Natural killer cell (primary cell): ENCODE data around the gene LYPD1. TPM values are rescaled to one million over a fixed set of nuclear protein-coding genes. Genes with fewer than 3 reads are reported as not detected.

ENCODE experiments used
- ATAC-seq, 3 donors: fragments of 150-1000 bp in 2 of 3; fragments of 200-7000 bp in 1 of 3; cut with Tn5 transposase; 1 replicate in 1 of 3; 2 replicates in 2 of 3; pipeline ENCODE4 v1.10.0; 2021; ENCODE audit warnings: mild to moderate bottlenecking in 2 of 3, moderate library complexity in 2 of 3
- DNase-seq, 2 donors: peaks; one replicate each; pipeline versions ENCODE4 v3.0.0 to v3.0.0-alpha.2; 2013 to 2021; ENCODE audit warnings: mixed read lengths in 1 of 2
- H3K27ac ChIP-seq: one replicate; pipeline ENCODE4 v1.5.1; 2013; ENCODE audit warnings: mild to moderate bottlenecking, low read length
- H3K27me3 ChIP-seq: one replicate; pipeline ENCODE4 v1.6.1; 2013; ENCODE audit warnings: low read length; ENCODE audit not compliant: control insufficient read depth, insufficient read depth
- H3K36me3 ChIP-seq: one replicate; pipeline ENCODE4 v1.6.1; 2013; ENCODE audit warnings: low read length; ENCODE audit not compliant: control insufficient read depth, insufficient read depth
- H3K4me1 ChIP-seq: one replicate; pipeline ENCODE4 v1.6.1; 2013; ENCODE audit warnings: low read length; ENCODE audit not compliant: control insufficient read depth, insufficient read depth
- H3K4me3 ChIP-seq: one replicate; pipeline ENCODE4 v1.5.1; 2013; ENCODE audit warnings: low read length
- H3K9me3 ChIP-seq: one replicate; pipeline ENCODE4 v1.6.1; 2013; ENCODE audit warnings: low read length; ENCODE audit not compliant: control insufficient read depth, insufficient read depth
- H3K27ac Mint-ChIP-seq, 2 donors: one replicate each; pipeline ENCODE4 v1.8.0; 2022; ENCODE audit warnings: mild to moderate bottlenecking in 2 of 2, mixed read lengths in 2 of 2, moderate library complexity in 1 of 2
- H3K27me3 Mint-ChIP-seq, 2 donors: one replicate each; pipeline ENCODE4 v1.8.0; 2022; ENCODE audit warnings: low read depth in 2 of 2, mixed read lengths in 2 of 2
- H3K36me3 Mint-ChIP-seq: one replicate; pipeline ENCODE4 v1.8.0; 2022; ENCODE audit warnings: mixed read lengths
- H3K4me1 Mint-ChIP-seq, 2 donors: one replicate each; pipeline ENCODE4 v1.8.0; 2022; ENCODE audit warnings: mixed read lengths in 2 of 2
- H3K4me3 Mint-ChIP-seq: one replicate; pipeline ENCODE4 v1.8.0; 2022; ENCODE audit warnings: mild to moderate bottlenecking, moderate library complexity, mixed read lengths
- H3K9me3 Mint-ChIP-seq, 2 donors: one replicate each; pipeline ENCODE4 v1.8.0; 2022; ENCODE audit warnings: mixed read lengths in 2 of 2
- CTCF ChIP-seq: fragments of 200-600 bp; IDR thresholded peaks from one replicate; pipeline ENCODE4 v1.8.0; 2022; ENCODE audit warnings: antibody characterized with exemption
- WGBS: methylation state at CpG from one replicate; pipeline ENCODE4 v1.1.7; 2013; ENCODE audit warnings: missing lambda C conversion rate; ENCODE audit not compliant: insufficient coverage; 5-methylcytosine and 5-hydroxymethylcytosine counted together
- intact Hi-C: fragments of 100-400 bp; cut with micrococcal nuclease; formaldehyde crosslinking; loops from one replicate; pipeline ENCODE4 v1.14.2; 2022
- total RNA-seq, 4 donors: library from RNA; stranded (reverse); fragments of 120-200 nt in 1 of 4; gene quantifications; one replicate each; pipeline versions ENCODE4 v1.2.3 to v1.2.4, GENCODE V29; 2013 to 2022

LYPD1 gene
- total RNA-seq, 3 donors from 2014 or later (not counting 1 experiment from before 2014, with no cell fraction given), result not detected

GRCh38 chr2:132645722-132646539 is 24.1 kb downstream of the LYPD1 start:
- no peaks in the 10 kb centered on the region for H3K27me3 ChIP-seq
- ATAC-seq (no peak), DNase-seq (no peak)
- no peaks in the 10 kb centered on the region for H3K36me3 ChIP-seq
- no peak for TF ChIP-seq CTCF
- Mint-ChIP-seq H3K9me3 (peaks cover 0 to 2% of the 10 kb centered on the region in 2 donors), H3K4me3 (no peak overlapping the region), H3K36me3 (no peaks in the 10 kb centered on the region), H3K27ac (no peak overlapping the region), H3K4me1 (no peaks in the 10 kb centered on the region), H3K27me3 (peaks cover 0 to 3% of the 10 kb centered on the region in 2 donors)
- H3K4me1 ChIP-seq, result no peaks in the 10 kb centered on the region
- no peaks in the 10 kb centered on the region for H3K9me3 ChIP-seq
- intact Hi-C loops, result no loop called here
- WGBS, result 43% methylated on average over 15 of the region's 18 CpGs
- no peak overlapping the region for H3K4me3 ChIP-seq
- H3K27ac ChIP-seq, result no peak overlapping the region

GRCh38 chr2:132645176-132645575 is 24.8 kb downstream of the LYPD1 start:
- H3K9me3 Mint-ChIP-seq, result peaks cover 0 to 2% of the 10 kb centered on the region in 2 donors
- H3K9me3 ChIP-seq, result no peaks in the 10 kb centered on the region
- no peaks in the 10 kb centered on the region for H3K4me1 ChIP-seq
- no peak for DNase-seq
- no peak for TF ChIP-seq CTCF
- no peak overlapping the region for H3K4me3 Mint-ChIP-seq
- H3K27ac Mint-ChIP-seq, result no peak overlapping the region
- no peak for ATAC-seq
- H3K36me3 Mint-ChIP-seq, result no peaks in the 10 kb centered on the region
- WGBS, result 89% methylated on average over 35 of the region's 35 CpGs
- H3K36me3 ChIP-seq, result no peaks in the 10 kb centered on the region
- H3K27me3 ChIP-seq, result no peaks in the 10 kb centered on the region
- H3K27ac ChIP-seq, result no peak overlapping the region
- H3K4me3 ChIP-seq, result no peak overlapping the region
- H3K27me3 Mint-ChIP-seq, result peaks cover 0 to 3% of the 10 kb centered on the region in 2 donors
- H3K4me1 Mint-ChIP-seq, result no peaks in the 10 kb centered on the region
- intact Hi-C loops, result no loop called here

GRCh38 chr2:132642415-132642814 is 27.6 kb downstream of the LYPD1 start:
- TF ChIP-seq CTCF, result no peak
- DNase-seq, result no peak
- intact Hi-C loops, result no loop called here
- Histone ChIP-seq H3K4me1 (no peaks in the 10 kb centered on the region), H3K36me3 (no peaks in the 10 kb centered on the region), H3K4me3 (no peak overlapping the region), H3K9me3 (peaks cover 2% of the 10 kb centered on the region), H3K27ac (no peak overlapping the region), H3K27me3 (no peaks in the 10 kb centered on the region)
- no peaks in the 10 kb centered on the region for H3K4me1 Mint-ChIP-seq
- H3K4me3 Mint-ChIP-seq, result no peak overlapping the region
- ATAC-seq, result no peak
- no peaks in the 10 kb centered on the region for H3K36me3 Mint-ChIP-seq
- peaks cover 0 to 3% of the 10 kb centered on the region in 2 donors for H3K27me3 Mint-ChIP-seq
- 71% methylated on average over 1 of the region's 2 CpGs for WGBS
- H3K27ac Mint-ChIP-seq, result no peak overlapping the region
- peaks cover 3 to 5% of the 10 kb centered on the region in 2 donors for H3K9me3 Mint-ChIP-seq

- Histone ChIP-seq H3K4me3 (no peak overlapping the region), H3K27ac (no peak overlapping the region), H3K27me3 (no peaks in the 10 kb centered on the region), H3K4me1 (no peaks in the 10 kb centered on the region), H3K9me3 (peaks cover 2% of the 10 kb centered on the region), H3K36me3 (no peaks in the 10 kb centered on the region)
- Mint-ChIP-seq H3K4me1 (no peaks in the 10 kb centered on the region), H3K9me3 (peaks cover 3 to 5% of the 10 kb centered on the region in 2 donors), H3K27me3 (peaks cover 0 to 3% of the 10 kb centered on the region in 2 donors), H3K36me3 (no peaks in the 10 kb centered on the region), H3K4me3 (no peak overlapping the region), H3K27ac (no peak overlapping the region)
- intact Hi-C loops, result no loop called here
- ATAC-seq (no peak), DNase-seq (no peak)
- TF ChIP-seq CTCF, result no peak
Observed at GRCh38 chr2:132641819-132642218, 28.2 kb downstream of the LYPD1 start.
